Measurements from ENCODE around the gene ZDHHC18.
"Not testable (repeated sequence)": the region's sequence is repeated elsewhere in the genome, so short reads cannot be mapped to it uniquely, and the experiment has no call there.

Gene ZDHHC18

GRCh38 chr1:26832249-26832960, 5.9 kb downstream of the ZDHHC18 start:
- DNase-seq (ENCODE audit: low read depth, low spot score) = no peak

DNA sequence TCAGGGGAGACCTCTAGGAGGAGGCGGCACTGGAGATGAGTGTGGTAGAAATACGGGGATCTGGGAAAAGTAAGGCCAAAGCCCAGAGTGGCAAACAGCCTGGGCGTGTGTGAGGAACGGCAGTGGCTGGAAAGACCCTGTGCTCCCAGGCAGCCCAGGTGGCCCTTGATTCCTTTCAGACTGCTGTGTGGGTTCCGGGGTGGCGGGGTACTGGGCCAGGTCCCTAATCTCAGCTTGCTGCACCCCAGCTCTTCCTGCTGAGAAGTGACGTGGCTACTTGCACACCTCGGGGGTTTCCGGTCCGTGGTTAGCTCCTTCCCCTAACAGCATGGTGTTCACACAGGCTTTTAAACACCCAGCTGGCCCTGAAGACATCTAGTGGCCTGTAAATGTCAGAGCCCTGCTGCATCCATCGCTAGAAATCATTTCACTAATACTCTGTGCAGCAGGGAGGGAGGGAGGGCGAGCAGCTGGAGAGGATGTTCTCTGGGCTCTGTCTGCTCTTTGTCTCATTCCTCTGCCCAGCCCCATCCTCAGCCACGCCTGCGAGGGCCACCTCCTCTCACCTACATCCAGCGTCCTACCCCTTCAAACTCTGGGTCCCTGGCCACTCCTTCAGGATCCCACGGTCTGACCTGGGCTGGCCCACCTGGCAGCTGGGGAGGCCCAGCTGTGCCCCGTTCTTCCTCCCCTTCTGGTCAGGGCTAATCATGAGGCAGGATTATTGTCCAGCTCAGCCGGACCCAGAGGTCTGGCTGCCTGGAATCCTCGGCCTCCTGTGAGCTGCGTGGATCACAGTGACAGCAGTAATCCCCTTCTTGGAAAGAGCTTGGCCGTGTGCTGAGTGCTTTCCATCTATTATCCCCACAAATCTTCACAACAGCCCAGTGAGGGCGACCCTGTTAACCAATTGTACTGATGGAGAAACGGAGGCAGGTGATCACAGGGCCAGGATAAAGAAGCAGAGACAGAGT, 7.2 kb downstream of the ZDHHC18 start:
- peak; percentile 66 for DNase-seq (ENCODE audit: low read depth, low spot score)

GRCh38 chr1:26837665-26838064, 11.2 kb downstream of the ZDHHC18 start:
- not testable (repeated sequence) for DNase-seq (ENCODE audit: low read depth, low spot score)

DNA sequence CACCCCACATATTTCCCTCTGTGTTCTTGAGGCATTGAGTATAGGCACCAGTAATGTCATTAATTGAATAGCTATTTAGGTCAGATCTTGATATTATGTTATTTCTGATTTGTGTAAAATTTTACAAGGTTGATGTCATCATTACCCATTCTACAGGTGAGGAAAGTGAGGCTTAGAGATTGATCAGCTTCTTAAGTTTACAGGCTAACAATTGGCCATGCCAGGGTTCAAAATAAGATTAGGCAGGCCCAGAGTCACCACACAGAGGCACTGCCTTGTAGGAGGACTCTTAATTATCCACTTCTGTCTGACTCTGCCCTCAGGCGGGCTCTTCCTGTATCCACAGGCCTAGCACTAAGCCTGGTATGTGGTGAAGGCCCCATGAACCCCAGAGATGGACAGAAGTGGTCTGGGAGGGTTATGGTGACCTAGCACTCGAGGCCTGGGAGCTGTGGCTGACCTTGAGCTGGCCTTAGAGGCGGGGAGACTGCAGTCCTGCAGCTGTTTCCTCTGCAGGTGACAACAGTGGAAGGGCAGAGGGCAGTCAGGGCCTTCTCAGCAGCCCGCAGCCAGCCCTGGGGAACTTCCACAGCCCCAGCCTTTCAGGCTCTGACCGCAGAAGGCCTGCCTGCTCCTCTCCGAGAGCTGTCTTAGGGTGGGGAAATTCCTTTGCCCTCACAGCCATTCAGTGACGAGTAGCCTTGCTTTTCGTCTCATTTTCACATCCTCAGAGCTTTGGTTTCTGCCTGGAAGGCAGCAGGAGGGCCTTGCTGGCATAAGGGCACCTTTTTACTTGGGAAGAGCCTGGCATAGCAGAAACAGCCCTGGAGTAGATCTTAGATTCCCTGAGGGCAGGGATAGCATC, 12.2 kb downstream of the ZDHHC18 start:
- no peak for DNase-seq (ENCODE audit: low read depth, low spot score)

GRCh38 chr1:26839339-26839722, 12.8 kb downstream of the ZDHHC18 start:
- DNase-seq (ENCODE audit: low read depth, low spot score) = no peak

DNA sequence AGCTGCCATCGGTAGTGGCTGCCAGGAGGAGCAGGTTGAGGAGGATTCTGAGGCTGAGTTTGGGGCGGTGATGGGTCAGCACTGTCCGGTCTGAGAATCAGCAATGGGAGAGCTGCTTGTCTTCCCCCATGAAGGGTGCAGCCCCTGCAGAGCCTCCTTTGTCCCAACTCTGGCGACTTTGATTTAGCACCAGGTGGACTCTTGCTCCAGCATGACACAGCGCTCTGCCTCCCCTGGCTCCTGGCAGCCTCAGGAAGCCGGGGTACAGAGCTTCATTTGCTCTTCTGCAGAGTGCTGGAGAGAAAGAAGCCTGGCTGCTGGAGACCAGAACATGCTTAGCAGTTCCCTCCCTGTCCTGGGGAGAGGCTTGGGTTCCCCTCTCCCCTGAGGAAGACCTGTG, 13.3 kb downstream of the ZDHHC18 start:
- no peak for DNase-seq (ENCODE audit: low read depth, low spot score)

GRCh38 chr1:26844424-26845196, 18.1 kb downstream of the ZDHHC18 start:
- no peak for DNase-seq (ENCODE audit: low read depth, low spot score)

DNA sequence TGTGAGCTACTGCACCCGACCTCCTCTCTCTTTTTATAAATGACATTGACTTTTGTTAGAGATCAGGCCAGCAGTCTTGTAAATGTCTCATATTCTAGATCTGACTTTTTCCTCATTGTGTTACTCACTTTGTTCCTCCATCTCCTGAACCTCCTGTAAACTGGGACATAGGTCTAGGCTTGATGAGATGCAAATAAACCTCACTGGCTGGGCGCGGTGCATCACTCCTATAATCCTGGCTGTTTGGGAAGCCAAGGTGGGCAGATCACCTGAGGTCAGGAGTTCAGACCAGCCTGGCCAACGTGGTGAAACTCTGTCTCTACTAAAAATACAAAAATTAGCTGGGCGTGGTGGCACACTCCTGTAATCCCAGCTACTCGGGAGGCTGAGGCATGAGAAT, 21.3 kb downstream of the ZDHHC18 start:
- not testable (repeated sequence) for DNase-seq (ENCODE audit: low read depth, low spot score)

DNA sequence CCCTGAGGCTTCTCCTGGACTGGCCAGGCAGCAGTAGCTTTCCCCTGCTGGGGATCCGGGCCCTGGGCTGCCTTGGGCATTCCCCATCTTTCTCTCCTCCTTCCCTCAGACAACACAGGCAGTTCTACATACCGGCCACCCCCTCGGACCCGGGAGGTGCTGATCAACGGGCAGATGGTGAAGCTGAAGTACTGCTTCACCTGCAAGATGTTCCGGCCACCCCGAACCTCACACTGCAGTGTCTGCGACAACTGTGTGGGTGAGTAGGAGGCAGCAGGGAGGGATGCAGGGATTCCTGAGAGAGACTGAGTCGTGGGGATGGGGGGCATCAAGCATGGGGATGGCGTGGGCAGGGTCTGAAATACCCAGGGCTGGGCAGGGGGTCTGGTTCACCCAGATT, 22.0 kb downstream of the ZDHHC18 start:
- DNase-seq (ENCODE audit: low read depth, low spot score) = no peak

DNA sequence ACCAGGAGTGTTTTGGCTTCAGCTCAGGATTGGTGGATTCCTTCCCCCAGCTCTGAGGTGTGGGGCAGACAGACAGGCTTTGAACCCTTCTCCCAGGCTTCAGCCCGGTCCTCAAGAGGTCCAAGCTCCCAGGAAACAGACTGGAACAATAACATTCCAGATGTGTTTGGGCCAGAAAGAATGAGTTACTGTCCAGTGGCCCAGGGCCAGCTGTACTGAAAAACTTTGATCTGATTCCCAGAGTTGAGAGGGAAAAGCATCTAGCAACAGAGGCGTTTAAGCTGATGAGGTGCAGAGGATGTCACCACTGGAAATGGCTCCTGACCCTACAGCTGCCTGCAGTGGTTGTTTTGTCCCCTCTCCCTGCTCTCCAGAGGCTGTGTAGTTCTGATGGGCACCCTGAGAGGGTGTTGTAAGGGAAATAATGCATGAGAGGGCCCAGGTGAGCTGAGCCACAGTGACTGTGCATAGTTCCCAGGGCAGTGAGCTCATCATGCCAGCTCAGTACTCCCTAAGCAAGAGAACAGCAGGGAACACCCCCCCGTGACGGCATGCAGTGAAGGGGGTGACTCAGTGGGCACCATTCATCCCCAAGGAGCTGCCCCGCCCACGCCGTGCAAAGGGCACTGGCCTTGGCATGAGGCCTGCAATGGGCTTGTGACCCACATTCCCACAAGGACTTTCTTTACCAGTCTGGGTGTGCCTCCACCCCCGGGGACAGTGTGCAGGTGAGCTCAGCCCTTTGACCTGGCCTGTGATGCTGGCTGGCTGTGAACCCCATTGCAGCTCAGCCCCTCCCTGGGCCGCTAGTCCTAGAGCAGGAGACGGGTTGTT, 22.7 kb downstream of the ZDHHC18 start:
- no peak for DNase-seq (ENCODE audit: low read depth, low spot score)

- no peak for DNase-seq (ENCODE audit: low read depth, low spot score)
Measured at GRCh38 chr1:26851106-26851684, 24.7 kb downstream of the ZDHHC18 start.

DNA sequence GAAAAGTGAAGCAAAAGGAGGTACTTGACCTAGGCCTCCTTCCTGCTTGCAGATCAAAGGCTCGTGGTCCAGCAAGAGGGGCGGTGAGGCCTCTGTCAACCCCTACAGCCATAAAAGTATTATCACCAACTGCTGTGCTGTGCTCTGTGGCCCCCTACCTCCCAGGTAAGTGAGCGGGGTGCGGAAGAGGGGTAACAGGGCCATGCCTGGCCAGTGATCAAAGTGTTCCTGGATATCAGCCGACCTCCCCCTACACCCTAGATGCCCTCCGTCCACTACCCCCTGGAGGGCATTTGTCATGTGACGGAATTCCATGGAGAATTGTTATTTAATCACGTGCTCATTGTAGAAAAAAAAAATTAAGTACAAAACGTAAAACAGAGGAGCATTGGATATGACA, 26.2 kb downstream of the ZDHHC18 start:
- DNase-seq (ENCODE audit: low read depth, low spot score) = no peak

DNA sequence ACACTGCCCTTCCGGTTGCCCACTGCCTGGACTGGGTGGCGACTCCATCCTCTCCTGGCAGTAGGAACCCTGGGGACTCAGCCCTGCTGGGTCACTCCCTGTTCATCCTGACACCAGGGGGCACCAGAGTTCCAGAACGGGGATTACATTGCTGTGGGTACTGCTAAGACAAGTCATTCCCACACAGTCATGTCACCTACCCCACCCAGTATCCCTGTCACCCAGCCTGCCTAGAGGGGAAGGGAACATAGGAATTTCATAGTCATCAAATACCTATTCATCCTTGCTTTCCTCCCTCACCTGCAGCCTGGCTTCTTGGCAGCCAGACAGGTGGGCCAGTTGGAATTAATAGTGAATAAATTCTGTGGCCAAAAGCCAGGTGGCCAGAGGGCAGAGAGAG, 26.7 kb downstream of the ZDHHC18 start:
- DNase-seq (ENCODE audit: low read depth, low spot score) = peak; percentile 66

DNA sequence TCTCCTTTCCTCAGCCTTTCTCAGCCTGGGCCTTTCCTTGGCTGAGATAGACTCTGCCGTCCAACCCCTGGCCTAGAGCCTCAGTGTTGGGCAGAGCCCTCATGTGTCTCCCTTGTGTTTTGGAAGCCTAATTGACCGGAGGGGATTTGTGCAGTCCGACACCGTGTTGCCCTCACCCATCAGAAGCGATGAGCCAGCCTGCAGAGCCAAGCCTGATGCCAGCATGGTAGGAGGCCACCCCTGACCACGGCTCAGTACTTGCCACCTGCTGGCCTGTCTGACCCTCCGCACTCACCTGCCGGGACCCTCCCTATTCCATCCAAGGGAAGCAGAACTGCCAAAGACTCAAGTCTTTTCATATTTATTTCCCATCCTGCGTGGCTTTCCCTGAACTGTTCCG, 27.1 kb downstream of the ZDHHC18 start:
- no peak for DNase-seq (ENCODE audit: low read depth, low spot score)

DNA sequence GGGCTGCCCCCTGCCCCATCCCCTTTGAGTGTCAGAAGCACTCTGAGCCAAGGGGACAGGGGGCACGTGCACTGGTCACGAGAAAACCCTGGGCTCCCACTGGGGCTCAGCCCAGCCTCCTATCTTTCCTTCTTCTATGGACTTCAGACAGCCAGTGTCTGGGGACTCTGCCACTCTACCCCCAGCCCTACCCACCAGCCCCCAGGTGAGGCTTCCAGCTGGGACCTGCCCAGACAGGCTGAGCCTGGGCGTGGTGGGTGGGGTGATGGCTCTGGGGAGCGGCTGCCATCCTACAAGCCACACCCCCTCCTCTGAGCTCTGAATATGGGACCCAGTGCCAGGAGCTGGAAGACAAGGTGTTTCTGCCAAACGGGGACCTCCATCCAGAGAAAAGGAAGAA, 28.4 kb downstream of the ZDHHC18 start:
- no peak for DNase-seq (ENCODE audit: low read depth, low spot score)

- DNase-seq (ENCODE audit: low read depth, low spot score) = no peak
Measured at GRCh38 chr1:26855636-26856035, 29.1 kb downstream of the ZDHHC18 start.

- DNase-seq (ENCODE audit: low read depth, low spot score) = no peak
Measured at GRCh38 chr1:26856181-26856580, 29.7 kb downstream of the ZDHHC18 start.

DNA sequence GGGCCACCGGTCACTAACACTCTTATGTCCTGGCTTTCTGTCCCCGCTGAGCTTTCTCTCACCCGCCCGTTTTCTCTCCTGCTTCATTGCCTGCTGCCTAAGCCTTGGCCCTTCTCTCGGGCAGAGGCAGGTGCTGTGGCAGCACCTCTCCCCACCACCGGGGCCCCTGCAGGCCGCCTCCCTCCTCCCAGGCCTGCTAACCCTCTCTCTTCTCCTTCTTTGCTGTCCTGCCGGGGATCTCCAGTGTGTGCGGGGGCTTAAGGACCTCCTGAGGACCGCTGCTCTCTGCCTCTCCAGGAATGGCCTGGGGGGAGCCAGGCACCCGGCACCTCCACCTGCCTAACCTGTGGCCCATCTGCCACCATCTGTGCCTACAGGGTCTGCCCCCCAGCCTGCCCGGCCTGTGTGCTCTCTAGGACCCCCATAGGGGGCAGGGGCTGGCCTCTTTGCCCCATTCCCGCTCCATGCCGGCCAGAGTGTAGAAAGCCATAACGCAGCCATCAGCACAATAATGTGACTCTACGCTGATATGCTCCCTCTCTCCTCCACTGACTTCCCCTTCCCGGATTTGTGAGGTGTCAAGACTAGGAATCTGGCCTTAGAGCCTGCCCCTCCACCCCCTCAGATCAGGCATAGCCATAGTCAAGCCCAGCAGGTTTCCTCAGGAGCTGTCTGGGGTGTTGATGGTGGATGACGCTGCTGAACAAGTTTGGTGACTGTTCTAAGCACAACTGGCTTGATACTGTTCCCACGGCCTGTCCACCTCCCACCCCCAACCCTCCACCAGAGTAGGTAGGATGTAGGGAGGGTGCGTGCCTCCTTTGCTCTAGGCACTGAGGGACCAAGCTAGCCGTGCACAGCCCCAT, 30.3 kb downstream of the ZDHHC18 start:
- no peak for DNase-seq (ENCODE audit: low read depth, low spot score)
